Mucosa of stomach (tissue), 1 donor: ENCODE results near the gene TNN.
"Not testable (repeated sequence)": the region's sequence is repeated elsewhere in the genome, so short reads cannot be mapped to it uniquely, and the experiment has no call there.

ENCODE experiments used
- H3K27me3 ChIP-seq: one replicate; pipeline ENCODE4 v1.7.0; 2013; ENCODE audit warnings: mild to moderate bottlenecking, low read length; ENCODE audit not compliant: control insufficient read depth, insufficient read depth
- H3K36me3 ChIP-seq: one replicate; pipeline ENCODE4 v1.7.0; 2013; ENCODE audit warnings: low read length; ENCODE audit not compliant: control insufficient read depth, insufficient read depth
- H3K4me1 ChIP-seq: one replicate; pipeline ENCODE4 v1.7.0; 2013; ENCODE audit warnings: mild to moderate bottlenecking, low read length; ENCODE audit not compliant: control insufficient read depth, insufficient read depth
- H3K4me3 ChIP-seq: one replicate; pipeline ENCODE4 v1.7.0; 2013; ENCODE audit warnings: low read length
- H3K9ac ChIP-seq: one replicate; pipeline ENCODE4 v1.7.0; 2013; ENCODE audit warnings: mild to moderate bottlenecking, low read length, moderate library complexity
- H3K9me3 ChIP-seq: one replicate; pipeline ENCODE4 v1.7.0; 2013; ENCODE audit warnings: mild to moderate bottlenecking, low read length, moderate library complexity; ENCODE audit not compliant: control insufficient read depth
- donor health status: Pancreatic carcinoma.

The TNN gene, protein sequence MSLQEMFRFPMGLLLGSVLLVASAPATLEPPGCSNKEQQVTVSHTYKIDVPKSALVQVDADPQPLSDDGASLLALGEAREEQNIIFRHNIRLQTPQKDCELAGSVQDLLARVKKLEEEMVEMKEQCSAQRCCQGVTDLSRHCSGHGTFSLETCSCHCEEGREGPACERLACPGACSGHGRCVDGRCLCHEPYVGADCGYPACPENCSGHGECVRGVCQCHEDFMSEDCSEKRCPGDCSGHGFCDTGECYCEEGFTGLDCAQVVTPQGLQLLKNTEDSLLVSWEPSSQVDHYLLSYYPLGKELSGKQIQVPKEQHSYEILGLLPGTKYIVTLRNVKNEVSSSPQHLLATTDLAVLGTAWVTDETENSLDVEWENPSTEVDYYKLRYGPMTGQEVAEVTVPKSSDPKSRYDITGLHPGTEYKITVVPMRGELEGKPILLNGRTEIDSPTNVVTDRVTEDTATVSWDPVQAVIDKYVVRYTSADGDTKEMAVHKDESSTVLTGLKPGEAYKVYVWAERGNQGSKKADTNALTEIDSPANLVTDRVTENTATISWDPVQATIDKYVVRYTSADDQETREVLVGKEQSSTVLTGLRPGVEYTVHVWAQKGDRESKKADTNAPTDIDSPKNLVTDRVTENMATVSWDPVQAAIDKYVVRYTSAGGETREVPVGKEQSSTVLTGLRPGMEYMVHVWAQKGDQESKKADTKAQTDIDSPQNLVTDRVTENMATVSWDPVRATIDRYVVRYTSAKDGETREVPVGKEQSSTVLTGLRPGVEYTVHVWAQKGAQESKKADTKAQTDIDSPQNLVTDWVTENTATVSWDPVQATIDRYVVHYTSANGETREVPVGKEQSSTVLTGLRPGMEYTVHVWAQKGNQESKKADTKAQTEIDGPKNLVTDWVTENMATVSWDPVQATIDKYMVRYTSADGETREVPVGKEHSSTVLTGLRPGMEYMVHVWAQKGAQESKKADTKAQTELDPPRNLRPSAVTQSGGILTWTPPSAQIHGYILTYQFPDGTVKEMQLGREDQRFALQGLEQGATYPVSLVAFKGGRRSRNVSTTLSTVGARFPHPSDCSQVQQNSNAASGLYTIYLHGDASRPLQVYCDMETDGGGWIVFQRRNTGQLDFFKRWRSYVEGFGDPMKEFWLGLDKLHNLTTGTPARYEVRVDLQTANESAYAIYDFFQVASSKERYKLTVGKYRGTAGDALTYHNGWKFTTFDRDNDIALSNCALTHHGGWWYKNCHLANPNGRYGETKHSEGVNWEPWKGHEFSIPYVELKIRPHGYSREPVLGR (N-terminal part only)

DNA sequence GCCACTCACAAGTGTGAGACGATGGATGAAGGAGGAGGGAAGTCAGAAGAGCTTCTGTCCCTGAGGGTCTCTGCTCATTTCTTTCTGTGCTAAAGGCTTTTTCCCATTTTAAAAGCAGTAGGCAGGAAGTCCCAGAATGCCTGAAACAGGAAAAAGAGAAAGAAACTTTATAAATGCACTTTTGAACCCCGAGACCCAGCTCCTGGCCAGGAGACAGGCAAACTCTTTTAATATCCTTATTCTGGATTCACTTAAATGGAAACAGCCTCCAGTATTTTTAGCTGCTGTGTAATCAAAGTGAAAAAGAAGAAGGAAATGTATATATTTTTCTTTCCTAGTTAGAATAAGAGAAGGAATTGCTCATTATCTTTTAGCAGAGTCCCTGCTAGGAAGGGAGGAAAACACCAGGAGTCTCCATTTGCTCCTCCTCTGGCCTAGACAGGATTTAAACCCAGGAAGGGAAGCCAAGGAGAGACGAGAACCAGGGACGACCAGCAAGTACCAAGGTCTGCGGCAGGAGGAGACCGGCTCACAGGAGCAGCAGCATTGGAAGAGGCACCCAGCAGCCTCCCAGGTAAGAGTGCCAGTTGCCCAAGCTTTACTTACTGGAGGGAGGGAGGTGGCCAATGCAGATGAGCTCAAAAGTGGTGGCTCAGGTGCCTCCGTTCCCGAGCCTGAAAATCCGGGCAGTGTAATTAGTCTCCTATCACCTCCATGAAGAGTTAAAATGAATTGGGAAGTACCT lies at the start of gene TNN:
Gene TNN, plus strand, starts transcription at position 472 of the 745 bp plus-strand sequence. CDS start 9,586 bp downstream, outside the sequence.
- H3K9ac ChIP-seq, result no peak within 1 kb of the TSS
- no peaks in the 10 kb centered on the region for H3K36me3 ChIP-seq
- no peaks in the 10 kb centered on the region for H3K27me3 ChIP-seq
- H3K4me1 ChIP-seq, result no peaks in the 10 kb centered on the region
- no peak within 1 kb of the TSS for H3K4me3 ChIP-seq
- H3K9me3 ChIP-seq, result no peaks in the 10 kb centered on the region

DNA sequence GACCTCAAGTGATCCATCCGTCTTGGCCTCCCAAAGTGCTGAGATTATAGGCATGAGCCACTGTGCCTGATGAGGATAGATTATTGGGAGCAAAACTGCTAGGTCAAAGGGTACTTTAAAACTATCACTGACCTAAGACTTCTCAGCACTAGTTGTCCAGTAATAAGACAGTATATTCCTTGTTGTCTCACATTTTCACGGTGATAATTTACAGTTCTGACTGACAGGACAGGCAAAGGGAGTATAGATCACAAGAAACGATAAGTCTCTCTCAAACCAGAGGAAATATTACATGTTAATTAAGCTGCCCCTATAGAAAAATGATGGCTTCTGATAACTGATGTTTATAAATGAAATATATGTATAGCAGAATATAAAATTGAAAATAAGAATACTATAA lies 48.1 kb upstream of the TNN start:
- Histone ChIP-seq H3K4me1 (peaks cover 4% of the 10 kb centered on the region), H3K4me3 (no peak overlapping the region), H3K27me3 (no peaks in the 10 kb centered on the region), H3K36me3 (no peaks in the 10 kb centered on the region), H3K9me3 (no peaks in the 10 kb centered on the region), H3K9ac (no peak overlapping the region)

DNA sequence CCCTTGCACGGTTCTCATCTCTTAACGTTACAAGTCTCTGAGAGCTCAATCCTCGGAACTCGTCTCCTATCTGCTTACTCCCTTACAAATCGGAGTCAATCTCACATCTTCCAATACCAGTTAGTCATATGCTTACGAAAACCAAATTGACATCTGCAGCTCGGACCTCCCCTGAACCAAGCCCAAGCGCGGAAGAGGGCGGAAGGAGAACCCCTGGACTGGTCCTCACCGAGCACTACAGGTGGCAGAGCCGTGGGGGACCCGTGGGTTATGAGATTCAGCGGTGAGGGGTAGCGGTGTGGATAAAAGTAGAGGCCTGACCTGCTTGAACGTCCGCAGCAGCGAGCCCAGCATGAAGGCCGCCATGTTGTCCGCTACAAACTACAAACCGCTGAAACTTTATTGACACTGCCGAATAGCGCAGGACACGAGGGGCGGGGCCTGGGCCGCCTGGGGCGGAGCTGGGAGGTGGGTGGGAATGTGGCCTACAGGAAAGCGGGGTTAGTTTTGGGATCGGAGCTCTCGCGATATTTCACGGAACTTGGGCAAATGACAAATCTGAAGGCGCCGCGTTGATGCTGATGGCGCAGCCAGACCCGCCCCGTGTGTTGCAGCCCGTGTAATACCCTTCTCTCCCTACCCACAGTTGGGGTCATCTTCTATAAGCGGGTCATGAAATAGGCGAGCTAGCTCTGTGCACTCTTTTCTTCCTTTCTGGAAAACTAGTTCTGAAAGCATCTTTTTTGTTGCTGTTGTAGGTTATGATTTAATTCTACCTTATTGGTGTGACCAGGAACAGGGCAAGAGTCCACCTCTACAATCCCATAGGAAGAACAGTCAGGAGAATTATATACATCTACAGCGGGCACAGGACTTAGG lies 44.4 kb upstream of the TNN start, which contains the start of gene MRPS14:
Gene MRPS14, minus strand, starts transcription at position 383 of the 879 bp plus-strand sequence. Its CDS starts 17 bp downstream, at position 366.
- Histone ChIP-seq H3K9ac (peak within 1 kb of the TSS; percentile 88), H3K4me1 (peaks cover 4% of the 10 kb centered on the region), H3K27me3 (no peaks in the 10 kb centered on the region), H3K9me3 (no peaks in the 10 kb centered on the region), H3K36me3 (no peaks in the 10 kb centered on the region), H3K4me3 (peak within 1 kb of the TSS; percentile 81)

DNA sequence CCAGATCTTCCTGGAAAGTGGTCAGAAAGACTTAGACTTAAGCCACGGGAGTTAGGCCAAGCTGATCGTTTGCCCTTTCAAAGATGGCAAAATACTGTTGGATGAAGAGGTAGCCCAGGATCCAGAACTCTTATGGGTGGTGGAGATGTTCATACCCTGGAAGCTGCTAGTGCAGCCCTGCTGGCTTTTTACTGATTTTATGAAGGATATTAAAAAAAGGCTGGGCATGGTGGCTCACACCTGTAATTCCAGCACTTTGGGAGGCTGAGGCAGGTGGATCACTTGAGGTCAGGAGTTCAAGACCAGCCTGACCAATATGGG lies 43.8 kb upstream of the TNN start:
- Histone ChIP-seq H3K9ac (peak overlapping the region; percentile 88), H3K4me3 (peak overlapping the region; percentile 81)
- not testable (repeated sequence) for H3K4me1 ChIP-seq, H3K9me3 ChIP-seq, H3K36me3 ChIP-seq, H3K27me3 ChIP-seq

DNA sequence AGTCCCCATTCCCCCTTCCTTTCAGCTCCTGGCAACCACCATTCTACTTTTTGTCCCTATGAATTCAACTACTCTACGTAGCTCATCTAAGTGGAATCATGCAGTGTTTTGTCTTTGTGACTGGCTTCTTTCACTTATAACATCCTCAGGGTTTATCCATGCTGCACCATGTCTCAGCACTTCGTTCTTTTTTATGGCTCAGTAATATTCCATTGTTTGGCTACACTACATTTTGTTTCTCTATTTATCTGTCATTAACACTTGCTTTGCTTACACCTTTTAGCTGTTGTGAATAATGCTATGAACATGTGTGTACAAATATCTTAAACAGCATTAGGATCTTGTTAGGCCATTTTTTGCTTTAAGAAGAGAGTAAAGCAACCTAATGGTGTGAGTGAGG lies 42.9 kb upstream of the TNN start:
- no peak overlapping the region for H3K9ac ChIP-seq
- no peaks in the 10 kb centered on the region for H3K27me3 ChIP-seq
- H3K36me3 ChIP-seq, result no peaks in the 10 kb centered on the region
- no peaks in the 10 kb centered on the region for H3K9me3 ChIP-seq
- H3K4me3 ChIP-seq, result no peak overlapping the region
- H3K4me1 ChIP-seq, result peaks cover 13% of the 10 kb centered on the region

DNA sequence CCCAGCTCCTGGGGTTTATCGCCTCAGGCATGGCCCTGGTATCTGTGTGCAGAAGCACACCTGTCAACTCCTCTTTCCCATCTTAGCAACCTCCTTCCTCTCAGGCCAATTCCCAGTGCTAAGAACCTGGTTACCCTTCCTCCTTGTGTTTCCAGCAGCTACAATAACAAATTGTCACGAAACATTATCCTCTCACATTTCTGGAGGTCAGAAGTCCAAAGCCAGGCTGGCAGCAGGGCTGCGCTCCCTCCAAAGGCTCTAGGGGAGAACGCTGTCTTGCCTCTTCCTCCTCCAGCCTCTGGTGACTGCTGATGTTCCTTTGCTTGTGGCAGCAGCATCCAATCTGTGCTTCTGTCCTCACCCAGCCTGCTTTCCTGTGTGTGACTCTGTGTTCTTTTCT lies 33.7 kb upstream of the TNN start:
- H3K9ac ChIP-seq, result no peak overlapping the region
- H3K9me3 ChIP-seq, result no peaks in the 10 kb centered on the region
- H3K4me1 ChIP-seq, result peaks cover 7% of the 10 kb centered on the region
- H3K36me3 ChIP-seq, result no peaks in the 10 kb centered on the region
- no peak overlapping the region for H3K4me3 ChIP-seq
- H3K27me3 ChIP-seq, result no peaks in the 10 kb centered on the region

DNA sequence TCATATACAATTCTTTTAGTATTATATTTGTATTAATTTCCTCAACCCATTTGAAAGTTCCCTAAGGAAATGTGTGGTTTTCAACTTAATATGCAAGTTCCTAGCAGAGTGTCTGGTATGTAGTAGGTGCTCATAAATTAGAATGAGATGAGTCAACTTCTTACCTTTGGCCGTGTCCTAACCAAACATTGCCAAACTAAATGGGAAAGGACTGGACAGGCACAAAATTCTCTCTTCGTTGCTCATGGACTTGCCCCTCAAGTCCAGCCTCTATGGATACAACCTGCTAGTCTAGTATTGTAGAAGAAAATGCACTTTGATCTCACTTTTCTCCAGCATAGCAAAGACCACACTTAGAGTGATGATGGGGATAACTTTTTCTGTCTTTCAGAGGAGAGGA lies 32.9 kb upstream of the TNN start:
- H3K9me3 ChIP-seq, result no peaks in the 10 kb centered on the region
- no peaks in the 10 kb centered on the region for H3K4me1 ChIP-seq
- no peak overlapping the region for H3K9ac ChIP-seq
- no peaks in the 10 kb centered on the region for H3K27me3 ChIP-seq
- no peak overlapping the region for H3K4me3 ChIP-seq
- no peaks in the 10 kb centered on the region for H3K36me3 ChIP-seq

DNA sequence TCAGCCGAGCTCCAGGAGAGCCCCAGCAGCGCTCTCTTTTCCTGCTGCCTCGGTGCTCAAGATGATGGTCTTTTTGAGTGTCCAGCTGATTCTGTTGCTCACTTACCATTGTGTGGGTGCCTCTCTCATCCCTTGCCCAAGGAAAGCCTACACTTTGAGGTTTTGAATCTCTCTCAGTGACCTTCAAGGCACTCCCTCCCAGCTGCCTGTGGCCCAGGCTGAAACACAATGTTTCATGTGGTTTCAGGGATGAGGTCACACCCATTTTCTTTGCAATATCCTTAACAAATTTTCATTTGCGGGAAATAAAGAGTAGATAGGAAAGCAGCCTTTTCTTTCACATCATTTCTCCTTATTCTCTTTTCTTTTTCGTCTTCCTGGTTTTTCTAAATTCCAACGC lies 31.8 kb upstream of the TNN start:
- H3K36me3 ChIP-seq, result no peaks in the 10 kb centered on the region
- no peaks in the 10 kb centered on the region for H3K27me3 ChIP-seq
- H3K9ac ChIP-seq, result no peak overlapping the region
- no peak overlapping the region for H3K4me3 ChIP-seq
- no peaks in the 10 kb centered on the region for H3K9me3 ChIP-seq
- H3K4me1 ChIP-seq, result no peaks in the 10 kb centered on the region

DNA sequence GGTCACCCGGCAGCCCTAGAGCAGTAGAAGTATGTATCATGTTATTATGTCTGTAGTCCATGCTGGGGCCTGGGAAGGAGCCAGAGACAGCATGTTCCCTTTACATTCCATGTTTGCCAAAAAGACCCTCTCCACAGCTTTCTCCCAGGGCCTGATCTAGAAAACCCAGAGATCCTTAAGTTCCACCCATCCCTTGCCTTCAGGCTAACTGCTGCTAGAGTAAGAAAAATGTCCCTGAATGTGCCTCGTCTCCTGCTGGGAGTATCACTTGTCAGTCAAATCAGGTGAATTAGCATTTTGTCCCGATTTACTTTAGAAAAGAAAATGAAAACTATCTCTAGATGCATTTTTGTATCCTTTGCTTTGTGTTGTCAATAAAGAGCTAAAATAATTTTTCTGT lies 31.2 kb upstream of the TNN start:
- H3K9me3 ChIP-seq, result no peaks in the 10 kb centered on the region
- H3K27me3 ChIP-seq, result no peaks in the 10 kb centered on the region
- no peak overlapping the region for H3K9ac ChIP-seq
- no peak overlapping the region for H3K4me3 ChIP-seq
- H3K4me1 ChIP-seq, result no peaks in the 10 kb centered on the region
- H3K36me3 ChIP-seq, result no peaks in the 10 kb centered on the region

DNA sequence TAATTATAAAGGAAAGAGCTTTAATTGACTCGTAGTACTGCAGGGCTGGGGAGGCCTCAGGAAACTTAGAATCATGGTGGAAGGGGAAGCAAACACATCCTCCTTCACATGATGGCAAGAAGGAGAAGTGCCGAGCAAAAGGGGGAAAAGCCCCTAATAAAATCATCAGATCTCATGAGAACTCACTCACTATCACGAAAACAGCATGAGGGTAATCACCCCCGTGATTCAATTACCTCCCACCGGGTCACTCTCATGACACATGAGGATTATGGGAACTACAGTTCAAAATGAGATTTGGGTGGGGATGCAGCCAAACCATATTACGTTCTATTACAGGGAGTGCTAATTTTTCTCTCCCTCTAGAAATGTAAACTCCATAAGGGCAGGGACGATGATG lies 30.2 kb upstream of the TNN start:
- H3K4me1 ChIP-seq, result no peaks in the 10 kb centered on the region
- no peaks in the 10 kb centered on the region for H3K36me3 ChIP-seq
- no peaks in the 10 kb centered on the region for H3K9me3 ChIP-seq
- no peak overlapping the region for H3K4me3 ChIP-seq
- no peaks in the 10 kb centered on the region for H3K27me3 ChIP-seq
- no peak overlapping the region for H3K9ac ChIP-seq
